B cell (primary cell): ENCODE measurements around the gene UBE2R2.

Experiments used
- CTCF ChIP-seq: fragments of 200-600 bp; IDR thresholded peaks from one replicate; pipeline ENCODE4 v1.8.0; 2022; ENCODE audit warnings: antibody characterized with exemption, mild to moderate bottlenecking
- EZH2 ChIP-seq: IDR thresholded peaks from 2 replicates; pipeline ENCODE4 v1.6.1; 2012; ENCODE audit warnings: borderline replicate concordance, low read depth, mild to moderate bottlenecking, moderate library complexity, low read length; ENCODE audit not compliant: insufficient read depth, poor library complexity, severe bottlenecking

- TF ChIP-seq CTCF (no peak), EZH2 (no peak)
Observed at GRCh38 chr9:33785914-33786313, 31.0 kb upstream of the UBE2R2 start.
